LNCAP (cell line): ENCODE results near the gene NTM.

ENCODE experiments used
- TF ChIP-seq, protein P1 (sequence below): fragments of 450-650 bp; IDR thresholded peaks from 2 replicates; pipeline ENCODE4 v1.5.1; 2017; ENCODE audit warnings: mild to moderate bottlenecking

The NTM gene

GRCh38 chr11:131666617-131667016 is 296.2 kb downstream of the NTM start:
- TF ChIP-seq, protein P1, sequence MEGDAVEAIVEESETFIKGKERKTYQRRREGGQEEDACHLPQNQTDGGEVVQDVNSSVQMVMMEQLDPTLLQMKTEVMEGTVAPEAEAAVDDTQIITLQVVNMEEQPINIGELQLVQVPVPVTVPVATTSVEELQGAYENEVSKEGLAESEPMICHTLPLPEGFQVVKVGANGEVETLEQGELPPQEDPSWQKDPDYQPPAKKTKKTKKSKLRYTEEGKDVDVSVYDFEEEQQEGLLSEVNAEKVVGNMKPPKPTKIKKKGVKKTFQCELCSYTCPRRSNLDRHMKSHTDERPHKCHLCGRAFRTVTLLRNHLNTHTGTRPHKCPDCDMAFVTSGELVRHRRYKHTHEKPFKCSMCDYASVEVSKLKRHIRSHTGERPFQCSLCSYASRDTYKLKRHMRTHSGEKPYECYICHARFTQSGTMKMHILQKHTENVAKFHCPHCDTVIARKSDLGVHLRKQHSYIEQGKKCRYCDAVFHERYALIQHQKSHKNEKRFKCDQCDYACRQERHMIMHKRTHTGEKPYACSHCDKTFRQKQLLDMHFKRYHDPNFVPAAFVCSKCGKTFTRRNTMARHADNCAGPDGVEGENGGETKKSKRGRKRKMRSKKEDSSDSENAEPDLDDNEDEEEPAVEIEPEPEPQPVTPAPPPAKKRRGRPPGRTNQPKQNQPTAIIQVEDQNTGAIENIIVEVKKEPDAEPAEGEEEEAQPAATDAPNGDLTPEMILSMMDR = no peak

DNA sequence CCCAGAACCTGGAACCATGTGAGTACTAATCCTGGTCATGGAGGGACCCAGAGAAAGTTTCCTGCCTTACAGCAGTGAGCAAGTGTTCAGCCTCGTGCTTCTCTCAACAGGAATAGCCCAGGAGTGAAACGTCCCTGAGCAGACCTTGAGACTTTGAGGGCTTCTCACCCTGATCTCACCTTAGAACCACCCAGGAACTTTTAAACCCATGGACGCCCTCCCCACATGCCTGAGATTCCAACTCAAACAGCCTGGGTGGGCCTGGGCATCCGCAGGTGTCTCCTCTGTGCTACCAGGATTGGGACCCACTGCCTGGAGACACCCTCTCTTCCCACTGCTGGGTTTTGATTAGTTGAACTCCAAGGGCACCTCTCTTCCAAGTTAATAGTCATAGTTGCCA is 297.2 kb downstream of the NTM start:
- TF ChIP-seq, protein P1 = no peak

- TF ChIP-seq, protein P1 = peak; percentile 93
Measured at GRCh38 chr11:131668500-131669400, 298.3 kb downstream of the NTM start.

DNA sequence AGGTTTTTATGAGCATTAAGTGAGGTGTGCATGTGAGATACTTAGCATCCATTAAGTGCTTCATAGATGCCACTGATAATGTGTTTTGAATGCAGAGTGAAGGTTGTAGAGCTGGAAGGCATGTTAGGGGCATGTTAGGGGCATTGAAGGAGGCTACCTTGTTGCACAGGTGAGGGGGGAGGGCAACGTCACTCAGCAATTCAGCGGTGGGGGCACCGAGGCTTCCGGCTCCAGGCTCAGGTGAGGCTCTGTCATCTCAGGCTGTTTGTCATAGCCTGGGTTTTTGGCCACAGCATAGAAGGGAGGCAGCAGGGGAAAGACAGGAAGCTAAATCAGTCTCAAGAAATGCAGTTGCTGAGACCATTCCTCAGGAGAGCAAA is 299.0 kb downstream of the NTM start:
- TF ChIP-seq, protein P1 = no peak

DNA sequence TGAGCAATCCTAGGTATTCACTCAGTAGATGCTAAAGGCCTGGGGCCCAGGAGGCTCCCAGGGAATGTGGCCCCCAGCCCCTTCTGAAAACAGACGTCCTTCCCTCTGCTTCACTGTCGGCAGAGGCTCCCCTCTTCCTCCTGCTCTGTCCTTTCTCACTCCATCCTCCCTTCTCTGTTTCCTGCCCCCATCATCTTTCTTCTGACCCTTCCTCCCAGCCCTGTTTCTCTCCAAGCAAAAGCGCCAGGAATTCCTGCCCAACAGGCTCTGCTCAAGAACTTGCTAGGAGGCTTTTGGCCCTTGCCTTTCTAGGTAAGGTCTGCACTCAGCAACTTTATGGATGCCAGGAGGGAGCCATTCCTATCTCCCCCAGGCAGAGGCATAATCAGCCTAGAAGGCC is 300.5 kb downstream of the NTM start:
- TF ChIP-seq, protein P1 = no peak

GRCh38 chr11:131671320-131671719 is 300.9 kb downstream of the NTM start:
- TF ChIP-seq, protein P1 = no peak

DNA sequence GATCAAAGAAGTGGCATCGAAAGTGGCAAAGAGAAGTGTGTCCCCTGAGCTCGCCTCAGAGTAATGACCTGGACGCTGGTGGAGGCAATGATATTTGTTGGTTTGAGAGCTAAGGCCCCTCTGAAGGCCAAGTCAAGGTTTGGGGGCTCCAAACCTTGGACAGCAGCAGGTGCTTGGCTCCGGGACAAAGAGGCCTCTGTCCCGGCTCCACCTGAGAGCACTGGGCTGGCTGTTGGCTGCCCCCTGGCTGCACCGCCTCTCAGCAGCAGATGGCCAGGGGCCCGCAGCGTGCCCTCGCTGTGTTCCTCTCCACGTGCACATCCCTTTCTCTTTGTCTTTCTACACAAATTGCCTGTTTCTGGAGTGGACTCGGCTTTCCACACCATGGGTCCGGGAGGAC is 301.3 kb downstream of the NTM start:
- TF ChIP-seq, protein P1 = peak; percentile 12; the same call in 1 of the 2 replicates

DNA sequence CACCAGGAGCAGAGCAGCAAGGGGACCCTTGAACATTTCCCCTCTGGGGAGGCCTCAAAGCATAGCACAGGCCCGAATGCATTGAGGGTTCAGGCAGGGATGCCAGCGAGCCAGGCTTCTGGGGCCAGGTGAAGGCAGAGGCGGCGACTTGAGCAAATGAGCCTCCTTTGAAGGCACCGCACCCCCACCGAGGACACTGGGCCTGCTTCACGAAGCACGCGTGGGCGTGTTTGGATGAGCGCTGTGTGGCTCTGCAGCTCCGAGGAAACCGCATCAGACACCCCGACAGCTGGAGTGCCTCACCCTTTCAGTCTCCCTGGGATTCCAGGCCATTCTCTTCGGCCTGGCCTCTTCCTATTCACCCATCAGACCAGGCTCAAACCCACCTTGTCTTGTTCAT is 301.8 kb downstream of the NTM start:
- TF ChIP-seq, protein P1 = no peak
